Right atrium auricular region (tissue), 2 donors: Measurements from ENCODE around the gene FAM222A. TPM values are rescaled to one million over a fixed set of nuclear protein-coding genes. Genes with fewer than 3 reads are reported as not detected.

Experiments used
- DNase-seq: peaks from one replicate; pipeline ENCODE4 v3.0.0-alpha.2; 2019; ENCODE audit warnings: low spot score
- H3K27ac ChIP-seq, 2 donors: fragments of 200-600 bp; sonication (generic); 1 replicate in 1 of 2; 2 replicates in 1 of 2; pipeline ENCODE4 v1.5.1; 2016 to 2019
- H3K27me3 ChIP-seq, 2 donors: fragments of 200-600 bp; sonication (generic); one replicate each; pipeline versions ENCODE4 v1.5.1 to v1.6.0; 2017 to 2019
- H3K36me3 ChIP-seq: fragments of 200-600 bp; sonication (generic); one replicate; pipeline ENCODE4 v1.5.1; 2016
- H3K4me1 ChIP-seq, 2 donors: fragments of 200-600 bp; sonication (generic); one replicate each; pipeline versions ENCODE4 v1.5.1 to v1.6.0; 2017 to 2019
- H3K4me3 ChIP-seq, 2 donors: fragments of 200-600 bp; sonication (generic); 1 replicate in 1 of 2; 2 replicates in 1 of 2; pipeline ENCODE4 v1.5.1; 2017 to 2019; ENCODE audit warnings: mild to moderate bottlenecking in 1 of 2, moderate library complexity in 1 of 2
- H3K9me3 ChIP-seq, 2 donors: fragments of 200-600 bp; sonication (generic); one replicate each; pipeline ENCODE4 v1.5.1; 2019
- total RNA-seq, 2 donors: library from RNA; depleted of rRNA; stranded (reverse); fragments of >200 nt; gene quantifications; one replicate each; pipeline ENCODE4 v1.1.0, GENCODE V29; 2016
- TF ChIP-seq, protein P1 (sequence below), 2 donors: fragments of 200-600 bp; sonication (generic); IDR thresholded peaks; one replicate each; pipeline ENCODE4 v1.5.1; 2019; ENCODE audit warnings: antibody characterized with exemption in 2 of 2

The FAM222A gene
- total RNA-seq, 2 donors from 2014 or later, result 23.6 to 32.4 TPM

DNA sequence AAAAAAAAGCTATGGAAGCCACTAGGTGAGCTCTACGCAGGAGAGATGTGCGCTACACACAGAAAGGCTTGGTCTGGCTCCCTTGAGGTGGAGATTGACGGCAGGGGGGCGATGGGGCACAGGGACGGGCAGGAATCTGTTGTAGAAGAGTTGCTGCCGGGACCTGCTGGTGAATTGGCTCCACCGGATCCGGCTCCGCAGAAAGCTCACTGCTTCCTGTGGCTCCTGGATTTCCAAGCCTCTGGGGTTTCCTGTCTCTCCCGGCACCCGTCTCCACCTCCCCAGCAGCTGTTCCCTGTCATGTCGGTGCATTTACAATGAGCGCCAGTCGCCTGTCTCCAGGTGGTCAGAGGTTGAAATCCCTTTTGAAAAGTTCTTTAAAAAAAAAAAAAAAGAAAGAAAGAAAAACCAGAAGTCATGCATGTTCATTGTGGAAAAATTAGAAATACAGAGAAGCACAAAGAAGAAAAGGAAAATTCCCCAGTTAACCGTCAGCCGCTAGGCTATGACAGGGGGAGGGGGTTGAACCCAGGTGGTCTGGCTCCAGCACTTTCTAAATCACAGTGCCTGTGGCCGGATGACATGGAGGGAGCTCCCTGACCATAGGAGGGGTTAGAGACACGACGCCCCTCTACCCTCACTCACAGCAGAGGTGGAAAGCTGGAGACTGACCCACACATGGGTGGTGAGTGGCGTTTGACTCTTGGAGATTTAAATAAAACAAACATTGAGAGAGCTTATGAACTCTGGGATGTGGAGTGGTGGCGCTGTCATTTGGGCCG lies 20.8 kb downstream of the FAM222A start:
- no peak for DNase-seq
- H3K4me1 ChIP-seq, result peaks cover 0 to 38% of the 10 kb centered on the region in 2 donors
- no peaks in the 10 kb centered on the region for H3K9me3 ChIP-seq
- TF ChIP-seq, protein P1, sequence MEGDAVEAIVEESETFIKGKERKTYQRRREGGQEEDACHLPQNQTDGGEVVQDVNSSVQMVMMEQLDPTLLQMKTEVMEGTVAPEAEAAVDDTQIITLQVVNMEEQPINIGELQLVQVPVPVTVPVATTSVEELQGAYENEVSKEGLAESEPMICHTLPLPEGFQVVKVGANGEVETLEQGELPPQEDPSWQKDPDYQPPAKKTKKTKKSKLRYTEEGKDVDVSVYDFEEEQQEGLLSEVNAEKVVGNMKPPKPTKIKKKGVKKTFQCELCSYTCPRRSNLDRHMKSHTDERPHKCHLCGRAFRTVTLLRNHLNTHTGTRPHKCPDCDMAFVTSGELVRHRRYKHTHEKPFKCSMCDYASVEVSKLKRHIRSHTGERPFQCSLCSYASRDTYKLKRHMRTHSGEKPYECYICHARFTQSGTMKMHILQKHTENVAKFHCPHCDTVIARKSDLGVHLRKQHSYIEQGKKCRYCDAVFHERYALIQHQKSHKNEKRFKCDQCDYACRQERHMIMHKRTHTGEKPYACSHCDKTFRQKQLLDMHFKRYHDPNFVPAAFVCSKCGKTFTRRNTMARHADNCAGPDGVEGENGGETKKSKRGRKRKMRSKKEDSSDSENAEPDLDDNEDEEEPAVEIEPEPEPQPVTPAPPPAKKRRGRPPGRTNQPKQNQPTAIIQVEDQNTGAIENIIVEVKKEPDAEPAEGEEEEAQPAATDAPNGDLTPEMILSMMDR (IDR thresholded peaks at IDR 0.05), result no peak
- H3K27me3 ChIP-seq, result no peaks in the 10 kb centered on the region
- no peak overlapping the region for H3K4me3 ChIP-seq
- no peak overlapping the region for H3K27ac ChIP-seq
- H3K36me3 ChIP-seq, result no peaks in the 10 kb centered on the region

- Histone ChIP-seq H3K36me3 (no peaks in the 10 kb centered on the region), H3K9me3 (no peaks in the 10 kb centered on the region), H3K27ac (no peak overlapping the region), H3K27me3 (no peaks in the 10 kb centered on the region), H3K4me3 (no peak overlapping the region), H3K4me1 (peaks cover 0 to 43% of the 10 kb centered on the region in 2 donors)
- TF ChIP-seq, protein P1 (IDR thresholded peaks at IDR 0.05), result no peak
- no peak for DNase-seq
Observed at GRCh38 chr12:109735051-109735521, 21.5 kb downstream of the FAM222A start.

DNA sequence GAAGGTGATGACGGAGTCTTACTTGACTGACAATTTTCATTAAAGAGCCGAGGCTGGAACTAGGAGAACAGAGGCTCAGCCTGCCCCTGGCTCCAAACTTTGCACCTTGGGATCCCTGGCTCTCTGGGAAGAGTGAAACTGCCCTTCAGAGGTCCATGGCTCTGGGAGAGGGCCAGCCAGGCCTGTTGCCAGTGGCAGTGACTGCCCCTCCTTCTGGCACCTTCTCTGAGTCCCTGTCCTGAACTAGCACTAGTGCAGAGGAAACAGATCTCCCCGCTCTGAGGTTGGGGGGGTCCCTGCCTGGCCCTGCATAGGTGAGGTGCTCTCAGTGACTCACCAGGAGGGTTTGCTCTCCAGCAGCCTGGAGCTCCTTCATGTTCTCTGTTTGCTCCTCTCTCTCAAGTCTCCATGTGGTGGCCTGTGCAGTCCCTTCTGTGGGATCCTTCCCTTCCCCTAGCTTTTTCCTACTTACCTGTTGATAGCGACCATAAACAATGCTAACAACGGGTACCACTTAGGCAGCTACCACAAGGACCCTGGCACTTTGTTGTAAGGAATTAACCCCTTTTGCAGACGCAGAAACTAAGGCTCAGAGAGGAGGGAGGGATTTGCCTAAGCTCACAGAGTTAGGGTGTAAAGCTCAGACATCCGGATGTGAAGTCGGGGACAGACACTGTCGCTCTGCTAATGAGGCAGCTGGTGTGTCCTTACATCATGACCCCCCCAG lies 22.4 kb downstream of the FAM222A start:
- TF ChIP-seq, protein P1 (IDR thresholded peaks at IDR 0.05), result no peak
- peaks cover 0 to 48% of the 10 kb centered on the region in 2 donors for H3K4me1 ChIP-seq
- no peaks in the 10 kb centered on the region for H3K9me3 ChIP-seq
- no peaks in the 10 kb centered on the region for H3K27me3 ChIP-seq
- H3K36me3 ChIP-seq, result no peaks in the 10 kb centered on the region
- DNase-seq, result no peak
- no peak overlapping the region for H3K4me3 ChIP-seq
- peak overlapping the region; percentile 16 to 21 for H3K27ac ChIP-seq

- TF ChIP-seq, protein P1 (IDR thresholded peaks at IDR 0.05), result no peak
- no peak for DNase-seq
- H3K4me3 ChIP-seq, result no peak overlapping the region
- H3K9me3 ChIP-seq, result no peaks in the 10 kb centered on the region
- no peaks in the 10 kb centered on the region for H3K27me3 ChIP-seq
- H3K36me3 ChIP-seq, result no peaks in the 10 kb centered on the region
- peaks cover 0 to 48% of the 10 kb centered on the region in 2 donors for H3K4me1 ChIP-seq
- H3K27ac ChIP-seq, result peak overlapping the region in 1 of 2 donors; percentile 16
Observed at GRCh38 chr12:109736552-109737108, 23.0 kb downstream of the FAM222A start.

DNA sequence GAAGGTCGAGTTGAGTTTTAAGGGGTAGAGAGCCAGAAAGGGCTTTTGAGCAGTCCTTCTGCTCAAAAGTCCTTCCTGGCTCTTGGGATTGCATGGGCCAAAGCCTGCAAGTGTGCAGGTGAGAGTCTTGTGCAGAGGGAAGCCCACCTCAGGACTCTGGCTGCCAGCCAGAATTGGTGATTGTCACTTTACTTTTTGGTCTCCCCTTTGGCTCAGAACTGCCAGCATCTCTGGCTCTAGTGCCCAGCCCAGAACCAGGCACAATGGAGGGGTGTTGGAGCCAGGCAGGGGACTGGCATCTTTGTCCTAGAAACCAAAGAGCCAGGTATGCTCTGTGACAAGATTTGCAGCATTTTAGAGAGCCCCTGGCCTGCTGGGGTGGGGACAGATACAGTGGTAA lies 23.5 kb downstream of the FAM222A start:
- Histone ChIP-seq H3K4me3 (no peak overlapping the region), H3K4me1 (peaks cover 0 to 48% of the 10 kb centered on the region in 2 donors), H3K9me3 (no peaks in the 10 kb centered on the region), H3K27ac (no peak overlapping the region), H3K27me3 (no peaks in the 10 kb centered on the region), H3K36me3 (no peaks in the 10 kb centered on the region)
- DNase-seq, result no peak
- TF ChIP-seq, protein P1 (IDR thresholded peaks at IDR 0.05), result no peak
